NCI-H460 (cell line): ENCODE results near the gene HOXD13. TPM values are rescaled to one million over a fixed set of nuclear protein-coding genes. Genes with fewer than 3 reads are reported as not detected.

ENCODE experiments used
- DNase-seq: peaks from one replicate; pipeline ENCODE4 v3.0.0-alpha.2; 2016; ENCODE audit warnings: low read depth; ENCODE audit errors: extremely low read depth
- total RNA-seq: library from RNA; depleted of rRNA; stranded (reverse); fragments of >200 nt; shearing (Covaris generic); gene quantifications from 2 replicates; pipeline ENCODE4 v1.2.3, GENCODE V29; 2014

Gene HOXD13
- total RNA-seq, 1 experiment from 2014 or later: 4.7 TPM

DNA sequence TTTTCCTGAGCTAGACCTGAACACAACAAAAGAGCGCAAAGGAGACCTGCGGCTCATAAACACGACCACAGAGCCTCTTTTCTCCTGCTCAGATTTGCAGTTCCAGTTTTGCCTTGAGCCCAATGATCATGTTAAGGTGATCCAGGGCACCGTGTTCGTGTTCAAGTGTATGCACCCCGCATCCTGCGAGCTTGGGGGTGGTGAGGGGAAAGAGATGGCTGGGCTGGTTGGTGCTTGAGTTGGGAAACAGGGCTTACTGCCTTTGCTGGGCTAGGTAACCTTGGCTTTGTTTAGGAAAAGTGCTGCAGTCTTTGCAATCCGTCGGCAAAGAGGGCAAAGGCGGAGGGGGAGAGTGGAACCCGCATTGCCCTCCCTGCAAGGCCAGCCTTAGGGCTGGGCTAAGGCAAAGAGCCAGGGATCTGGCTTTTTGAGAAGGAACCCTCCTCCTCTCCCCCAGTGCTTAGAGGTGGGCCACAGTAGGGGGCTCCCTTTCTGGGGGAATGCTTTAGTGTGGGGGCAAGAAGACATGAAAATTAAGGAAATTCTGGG lies 25.4 kb downstream of the HOXD13 start:
- no peak for DNase-seq

GRCh38 chr2:176118601-176119339 lies 26.2 kb downstream of the HOXD13 start:
- peak; percentile 72 for DNase-seq

DNA sequence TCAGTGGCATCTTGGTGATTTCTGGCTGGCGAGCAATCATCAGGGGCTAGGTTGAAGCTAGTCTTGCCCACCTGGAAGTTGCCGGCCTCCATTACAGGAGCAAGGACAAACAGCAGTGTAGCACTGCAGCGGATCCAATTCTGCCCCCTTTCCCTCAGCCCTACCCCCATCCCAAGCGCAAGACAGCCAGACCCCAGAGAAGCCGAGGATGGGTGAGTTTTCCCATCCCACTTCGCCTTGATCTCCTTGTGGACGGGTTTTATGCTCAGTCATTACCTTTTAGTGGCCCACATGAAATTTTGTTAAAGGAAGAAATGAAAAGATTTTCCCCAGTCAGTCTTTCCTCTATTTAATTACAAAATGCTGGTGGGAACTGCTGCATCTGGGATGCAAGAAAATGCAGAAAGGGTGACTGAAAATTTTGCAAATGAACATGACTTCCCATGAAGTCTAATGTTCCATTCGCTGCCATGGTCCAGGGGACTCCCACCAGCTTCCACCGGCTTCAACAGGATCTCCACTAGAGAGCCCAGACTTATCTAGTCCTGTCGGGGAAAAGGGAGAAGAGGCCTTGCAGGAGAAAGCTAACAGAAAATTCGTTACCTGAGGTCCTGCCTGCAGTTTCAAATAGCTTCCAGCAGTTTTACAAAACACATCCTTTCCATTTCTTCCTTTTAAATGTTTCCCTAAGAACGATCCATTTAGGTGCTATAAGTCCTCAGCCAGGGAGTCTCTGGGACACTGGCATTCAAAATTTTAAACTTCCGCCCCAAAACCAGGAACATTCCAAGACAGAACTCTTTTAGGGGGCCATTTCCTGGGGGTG lies 28.1 kb downstream of the HOXD13 start:
- no peak for DNase-seq

- DNase-seq: no peak
These were observed 28.9 kb downstream of the HOXD13 start for GRCh38 chr2:176121190-176122051.

DNA sequence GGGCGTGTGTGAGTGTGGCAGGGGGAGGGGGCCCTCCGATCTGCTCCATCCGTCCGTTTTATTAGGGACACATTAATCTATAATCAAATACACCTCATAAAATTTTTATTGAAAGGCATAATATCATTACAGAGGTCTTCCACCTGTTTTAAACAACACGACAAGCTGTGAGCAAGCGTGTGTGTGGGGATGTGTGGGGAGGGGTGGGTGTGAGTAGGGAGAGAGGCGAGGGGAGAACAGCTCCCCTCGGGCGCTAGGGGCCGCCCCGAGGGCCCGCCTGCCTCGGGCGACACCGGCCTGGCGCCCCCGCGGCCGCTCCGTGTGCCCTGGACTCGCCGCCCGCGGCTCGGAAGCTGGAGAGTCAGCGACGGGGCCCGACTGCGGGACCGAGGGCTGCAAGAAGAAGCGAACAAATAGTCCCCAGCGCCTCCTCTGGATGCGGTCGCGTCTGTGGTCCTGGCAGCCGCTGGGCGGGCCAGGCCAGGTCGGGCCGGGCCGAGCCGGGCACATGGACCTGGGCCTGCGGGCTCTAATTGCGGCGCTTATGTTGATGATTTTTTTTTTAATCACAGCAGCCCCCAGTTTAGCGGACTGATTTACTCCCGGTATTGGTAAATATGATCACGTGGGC lies 29.6 kb downstream of the HOXD13 start:
- DNase-seq: no peak

DNA sequence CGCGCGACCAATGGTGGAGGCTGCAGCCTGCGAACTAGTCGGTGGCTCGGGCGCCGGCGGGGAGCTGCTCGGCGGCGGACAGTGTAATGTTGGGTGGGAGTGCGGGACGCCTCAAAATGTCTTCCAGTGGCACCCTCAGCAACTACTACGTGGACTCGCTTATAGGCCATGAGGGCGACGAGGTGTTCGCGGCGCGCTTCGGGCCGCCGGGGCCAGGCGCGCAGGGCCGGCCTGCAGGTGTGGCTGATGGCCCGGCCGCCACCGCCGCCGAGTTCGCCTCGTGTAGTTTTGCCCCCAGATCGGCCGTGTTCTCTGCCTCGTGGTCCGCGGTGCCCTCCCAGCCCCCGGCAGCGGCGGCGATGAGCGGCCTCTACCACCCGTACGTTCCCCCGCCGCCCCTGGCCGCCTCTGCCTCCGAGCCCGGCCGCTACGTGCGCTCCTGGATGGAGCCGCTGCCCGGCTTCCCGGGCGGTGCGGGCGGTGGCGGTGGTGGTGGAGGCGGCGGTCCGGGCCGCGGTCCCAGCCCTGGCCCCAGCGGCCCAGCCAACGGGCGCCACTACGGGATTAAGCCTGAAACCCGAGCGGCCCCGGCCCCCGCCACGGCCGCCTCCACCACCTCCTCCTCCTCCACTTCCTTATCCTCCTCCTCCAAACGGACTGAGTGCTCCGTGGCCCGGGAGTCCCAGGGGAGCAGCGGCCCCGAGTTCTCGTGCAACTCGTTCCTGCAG lies 30.3 kb downstream of the HOXD13 start, which contains the start of gene HOXD9:
TSS of gene HOXD9 (plus strand) at position 37 of the 728 bp plus-strand sequence. CDS start at position 87, 50 bp downstream.
- no peak for DNase-seq

- no peak for DNase-seq
These were observed 31.0 kb downstream of the HOXD13 start for GRCh38 chr2:176123411-176124109.

GRCh38 chr2:176124110-176124946 lies 31.8 kb downstream of the HOXD13 start:
- no peak for DNase-seq

- no peak for DNase-seq
These were observed 32.6 kb downstream of the HOXD13 start for GRCh38 chr2:176124947-176125771.

- DNase-seq: no peak
These were observed 33.2 kb downstream of the HOXD13 start for GRCh38 chr2:176125772-176126054.

DNA sequence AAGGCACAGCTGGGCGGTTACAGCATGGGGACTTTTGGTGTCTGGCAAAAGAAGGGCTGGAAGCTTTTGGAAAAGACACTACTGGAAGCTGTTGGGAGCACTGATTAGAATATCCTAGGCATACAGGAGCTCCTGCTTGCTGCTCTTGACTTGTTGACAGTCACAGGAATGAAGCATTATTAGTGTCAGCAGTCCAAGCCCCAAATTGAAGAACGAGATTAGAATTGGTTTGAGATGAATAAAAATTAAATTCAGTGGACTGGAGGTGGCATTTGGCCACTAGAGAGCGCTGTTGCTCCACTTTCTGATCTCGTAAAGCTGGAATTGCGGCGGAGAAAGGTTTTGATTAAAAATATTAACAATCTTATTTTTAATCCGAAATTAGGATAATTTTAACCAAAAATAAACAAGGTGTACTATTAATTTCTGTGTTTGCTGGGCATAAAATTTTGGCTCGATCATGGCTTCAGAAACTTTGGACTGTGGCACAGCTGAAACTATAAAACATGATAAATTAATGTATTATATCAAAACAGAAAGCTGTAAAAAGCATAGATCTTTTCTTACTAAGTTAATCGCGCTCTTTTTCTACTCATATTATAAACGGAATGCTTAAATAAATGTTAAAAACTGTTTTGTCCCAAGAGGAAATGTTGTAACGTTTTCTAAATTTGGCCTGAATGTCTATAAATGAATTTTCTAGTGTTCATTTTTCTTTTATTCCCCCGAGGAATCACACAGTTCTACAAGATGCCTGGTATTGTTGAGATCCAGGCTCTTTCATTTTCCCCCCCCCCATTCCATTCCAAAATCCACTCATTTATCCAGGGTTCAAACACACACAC lies 34.6 kb downstream of the HOXD13 start:
- peak; percentile 52 for DNase-seq

DNA sequence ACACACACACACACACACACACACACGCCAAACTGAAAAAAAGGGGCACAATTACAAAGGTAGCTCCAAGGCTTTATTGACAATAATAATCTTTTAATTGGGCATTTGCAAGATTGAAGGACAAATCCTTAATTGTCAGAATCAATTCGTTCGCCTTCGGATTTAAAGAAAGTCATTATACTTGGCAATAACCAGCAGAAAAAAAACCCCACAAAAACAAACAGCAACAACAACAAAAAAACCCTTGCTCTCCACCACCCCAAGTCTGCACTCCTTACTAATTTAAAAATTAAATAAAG lies 35.2 kb downstream of the HOXD13 start:
- no peak for DNase-seq

- no peak for DNase-seq
These were observed 35.9 kb downstream of the HOXD13 start for GRCh38 chr2:176128172-176128981.

GRCh38 chr2:176128982-176129796 lies 36.7 kb downstream of the HOXD13 start, which contains the start of gene HOXD8:
HOXD8 (plus strand) TSS chr2:176129705; CDS start chr2:176130367, 662 bp downstream.
- peak; percentile 60 for DNase-seq

DNA sequence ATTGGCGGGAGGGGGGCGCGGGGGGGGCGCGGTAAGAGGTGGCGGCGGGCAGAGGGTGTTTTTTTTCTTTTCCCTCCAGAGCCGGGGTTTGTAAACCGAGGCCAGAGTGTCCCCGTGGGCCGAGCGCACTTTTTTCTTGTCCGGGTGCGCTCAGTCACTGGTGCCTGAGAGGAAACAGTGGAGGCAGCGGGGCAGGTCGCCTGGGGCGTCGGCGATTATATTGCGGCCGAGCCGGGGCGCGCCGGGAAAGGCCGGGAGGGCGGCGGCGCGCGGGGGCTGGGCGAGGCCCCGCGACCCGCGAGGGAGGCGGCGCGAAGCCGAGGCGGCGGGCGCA lies 37.3 kb downstream of the HOXD13 start:
- no peak for DNase-seq
